T-helper 22 cell (primary cell): Measurements from ENCODE around the gene FAM170B.

Source experiments
- DNase-seq: peaks from one replicate; pipeline ENCODE4 v3.0.0-alpha.2; 2020; ENCODE audit warnings: low read depth

Gene FAM170B

GRCh38 chr10:49152037-49152436 is 18.2 kb upstream of the FAM170B start:
- no peak for DNase-seq

DNA sequence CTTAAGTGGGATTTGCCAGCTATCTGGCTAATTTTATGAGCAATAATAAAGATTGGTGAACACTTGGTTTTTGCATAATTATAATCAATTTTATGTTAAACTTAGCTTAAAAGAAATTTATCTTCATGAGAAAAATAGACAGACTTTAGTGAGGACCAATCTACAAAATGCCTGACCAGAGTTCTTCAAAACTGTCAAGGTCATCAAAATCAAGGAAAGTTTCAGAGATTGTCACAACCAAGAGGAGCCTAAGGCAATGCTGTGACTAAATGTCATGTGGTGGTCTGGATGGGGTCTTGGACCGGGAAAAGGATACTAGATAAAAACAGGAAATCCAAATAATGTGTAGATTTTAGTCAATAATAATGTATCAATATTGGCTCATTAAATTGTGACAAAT is 17.7 kb upstream of the FAM170B start:
- no peak for DNase-seq

DNA sequence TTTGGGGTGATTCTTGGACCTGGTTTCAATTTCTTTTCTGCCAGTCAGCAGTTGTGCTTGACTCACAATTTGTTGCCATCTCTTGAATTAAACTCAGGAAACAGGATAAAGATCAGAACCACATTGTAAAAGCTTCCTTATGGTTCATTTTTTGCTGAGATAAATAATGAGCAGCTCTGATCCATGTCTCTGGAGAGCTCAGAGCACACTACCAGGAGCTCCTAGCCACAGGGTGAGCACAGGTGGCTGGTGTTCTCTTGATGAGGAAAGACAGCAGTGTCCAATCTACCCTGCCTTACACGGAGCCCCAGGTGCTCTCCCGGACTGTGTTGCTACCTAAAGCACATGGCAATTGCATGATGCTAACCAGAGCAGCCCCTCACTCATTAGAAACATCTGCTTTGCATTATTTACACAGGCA is 17.2 kb upstream of the FAM170B start:
- no peak for DNase-seq

DNA sequence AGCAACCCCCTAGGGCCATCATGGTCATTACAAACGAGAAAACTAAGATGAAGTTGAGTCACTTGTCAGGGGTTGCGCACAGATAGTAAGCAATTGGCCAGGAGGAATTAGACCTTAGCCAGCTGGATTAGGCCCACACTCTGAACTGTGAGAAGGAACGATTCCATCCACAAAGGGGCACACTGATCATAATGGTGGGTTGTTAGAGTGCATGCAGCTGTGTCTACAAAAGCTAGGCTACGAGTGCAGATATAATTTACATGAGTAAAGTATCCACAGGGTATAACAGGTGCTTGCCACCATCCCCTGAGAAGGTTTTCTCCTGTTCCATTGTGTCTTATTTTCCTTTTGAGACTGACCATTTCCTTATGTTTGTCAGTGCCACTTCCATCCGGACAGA is 16.6 kb upstream of the FAM170B start:
- DNase-seq: no peak

- no peak for DNase-seq
Observed at GRCh38 chr10:49149881-49150280, 16.1 kb upstream of the FAM170B start.

DNA sequence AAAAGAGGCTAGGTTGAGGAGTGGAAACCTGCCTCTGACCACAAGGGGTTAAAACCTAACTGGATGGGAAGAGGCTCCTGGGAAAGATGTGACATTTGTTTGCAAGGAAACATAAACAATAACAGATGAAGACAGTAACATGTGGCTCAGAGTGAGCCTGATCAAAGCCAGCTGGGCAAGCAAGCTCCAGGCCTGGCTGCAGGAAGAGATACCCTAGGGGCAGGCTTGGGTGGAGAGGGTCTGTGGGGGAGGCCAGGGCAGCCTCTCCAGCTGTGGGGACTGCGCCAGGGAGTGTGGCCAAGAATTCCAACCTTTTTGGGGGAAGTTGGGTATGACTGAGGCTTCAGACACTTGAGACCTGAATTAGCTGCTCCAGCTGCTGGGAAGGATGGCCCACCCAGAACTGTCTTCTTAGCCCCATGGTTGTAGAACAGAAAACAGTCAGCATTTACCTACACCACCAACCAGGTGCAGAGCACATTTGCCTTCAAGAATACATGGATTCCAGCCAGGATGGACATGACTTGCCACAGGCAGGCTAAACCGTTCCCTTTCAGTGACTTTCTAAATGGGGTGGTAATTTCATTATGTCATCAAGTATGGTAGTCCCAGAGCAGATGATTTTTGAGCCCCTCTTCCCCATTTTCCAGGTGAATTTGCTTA is 10.4 kb upstream of the FAM170B start:
- no peak for DNase-seq

- DNase-seq: no peak
Observed at GRCh38 chr10:49143249-49143648, 9.4 kb upstream of the FAM170B start.

GRCh38 chr10:49141541-49142332 is 7.9 kb upstream of the FAM170B start:
- no peak for DNase-seq

- no peak for DNase-seq
Observed at GRCh38 chr10:49140304-49141177, 6.7 kb upstream of the FAM170B start.

GRCh38 chr10:49139846-49140195 is 6.0 kb upstream of the FAM170B start:
- no peak for DNase-seq

GRCh38 chr10:49139028-49139845 is 5.4 kb upstream of the FAM170B start:
- no peak for DNase-seq

DNA sequence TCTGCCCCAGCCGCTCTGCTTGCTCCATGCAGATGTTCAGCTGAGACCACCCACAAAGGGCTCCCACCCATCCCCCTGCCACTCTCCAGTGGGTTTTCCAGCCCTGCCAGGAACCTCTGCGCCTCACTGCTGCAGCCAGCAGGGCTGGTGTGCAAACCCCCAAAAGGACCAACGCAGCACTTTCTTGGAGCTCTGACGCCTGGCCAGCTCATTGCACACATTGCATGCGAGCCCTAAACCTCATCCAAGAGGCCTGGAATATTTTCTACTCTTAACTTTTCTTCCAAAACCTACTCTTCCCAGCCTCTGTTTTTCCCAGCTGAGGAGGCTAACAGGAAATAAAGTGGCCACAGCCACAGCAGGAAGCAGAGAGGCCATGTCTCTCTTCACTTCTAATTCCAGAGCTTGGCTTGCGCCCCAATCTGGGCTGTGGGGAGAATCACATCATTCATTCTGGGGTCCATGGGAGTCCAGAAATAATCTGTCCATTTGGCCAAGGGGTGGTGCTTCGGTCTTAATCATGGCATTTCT is 4.6 kb upstream of the FAM170B start:
- DNase-seq: no peak

DNA sequence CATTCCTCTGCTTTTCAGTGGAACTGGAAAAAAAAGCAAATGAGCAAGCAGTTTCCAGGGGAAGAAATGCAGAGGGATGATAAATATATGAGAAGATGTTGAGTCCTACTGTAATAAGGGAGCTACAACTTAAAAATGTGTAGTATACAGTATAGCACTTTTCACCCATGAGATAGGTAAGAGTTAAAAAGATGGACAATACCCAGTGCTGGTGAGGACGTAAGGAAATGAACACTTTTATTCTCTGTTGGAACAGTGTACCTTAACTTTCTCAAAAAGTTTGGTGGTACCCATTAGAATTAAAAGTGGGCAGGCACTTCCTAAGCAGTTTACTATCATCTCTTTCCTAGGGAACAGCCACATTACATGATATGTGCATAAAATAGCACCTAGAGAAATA is 2.7 kb upstream of the FAM170B start:
- DNase-seq: no peak

DNA sequence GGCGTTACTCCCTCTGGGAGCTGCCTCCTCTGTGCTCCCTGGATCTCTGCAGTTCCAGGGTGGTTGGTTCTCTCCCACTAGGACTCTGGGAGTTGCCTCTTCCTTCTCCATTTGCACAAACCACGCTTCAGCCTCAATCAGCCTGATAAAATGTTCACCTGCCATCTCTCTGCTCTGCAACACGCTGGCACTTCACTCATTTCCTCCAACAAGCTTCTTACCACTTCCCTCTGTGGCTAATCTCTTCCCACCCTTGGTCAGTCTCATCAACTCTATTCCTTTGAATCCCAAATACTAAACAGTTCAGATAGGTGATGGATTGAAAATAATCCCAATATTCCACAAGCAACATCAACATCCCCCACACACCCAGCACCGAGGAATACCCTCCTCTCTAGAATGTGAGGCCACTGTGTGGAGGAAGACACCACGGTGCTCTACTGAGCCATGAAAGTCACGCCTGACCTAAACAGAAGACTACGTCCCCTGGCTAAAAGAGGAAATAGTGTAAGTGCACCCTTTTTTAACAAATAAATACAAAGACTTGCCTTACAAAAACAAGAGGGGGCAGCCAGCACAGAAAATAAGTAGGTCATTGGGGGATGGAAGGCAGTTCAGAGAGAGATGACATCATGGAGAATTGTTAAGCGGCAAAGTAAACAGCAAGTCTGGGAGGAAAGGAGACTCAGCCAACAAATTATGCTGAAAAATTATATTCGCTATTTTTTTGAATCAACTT is 1.9 kb upstream of the FAM170B start:
- DNase-seq: no peak

GRCh38 chr10:49134327-49134726 is 506 bp upstream of the FAM170B start:
- DNase-seq: no peak

DNA sequence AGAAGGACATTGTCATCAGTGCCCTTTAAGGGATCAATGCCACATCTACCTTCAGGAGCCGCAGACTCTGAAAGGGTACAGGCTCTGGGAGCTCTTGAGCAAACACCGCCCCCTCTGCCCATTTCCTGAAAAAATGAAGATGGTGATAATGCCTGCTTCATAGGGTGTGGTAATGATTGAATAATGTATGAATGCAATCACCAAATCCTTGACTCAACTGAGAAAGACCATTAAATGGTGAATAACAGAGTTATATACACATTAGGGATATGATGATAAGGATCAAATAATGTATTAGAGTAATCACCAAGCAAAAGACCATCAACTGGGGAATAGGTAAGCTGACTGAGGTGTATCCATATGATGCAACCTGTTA is 1.5 kb downstream of the FAM170B start:
- no peak for DNase-seq

DNA sequence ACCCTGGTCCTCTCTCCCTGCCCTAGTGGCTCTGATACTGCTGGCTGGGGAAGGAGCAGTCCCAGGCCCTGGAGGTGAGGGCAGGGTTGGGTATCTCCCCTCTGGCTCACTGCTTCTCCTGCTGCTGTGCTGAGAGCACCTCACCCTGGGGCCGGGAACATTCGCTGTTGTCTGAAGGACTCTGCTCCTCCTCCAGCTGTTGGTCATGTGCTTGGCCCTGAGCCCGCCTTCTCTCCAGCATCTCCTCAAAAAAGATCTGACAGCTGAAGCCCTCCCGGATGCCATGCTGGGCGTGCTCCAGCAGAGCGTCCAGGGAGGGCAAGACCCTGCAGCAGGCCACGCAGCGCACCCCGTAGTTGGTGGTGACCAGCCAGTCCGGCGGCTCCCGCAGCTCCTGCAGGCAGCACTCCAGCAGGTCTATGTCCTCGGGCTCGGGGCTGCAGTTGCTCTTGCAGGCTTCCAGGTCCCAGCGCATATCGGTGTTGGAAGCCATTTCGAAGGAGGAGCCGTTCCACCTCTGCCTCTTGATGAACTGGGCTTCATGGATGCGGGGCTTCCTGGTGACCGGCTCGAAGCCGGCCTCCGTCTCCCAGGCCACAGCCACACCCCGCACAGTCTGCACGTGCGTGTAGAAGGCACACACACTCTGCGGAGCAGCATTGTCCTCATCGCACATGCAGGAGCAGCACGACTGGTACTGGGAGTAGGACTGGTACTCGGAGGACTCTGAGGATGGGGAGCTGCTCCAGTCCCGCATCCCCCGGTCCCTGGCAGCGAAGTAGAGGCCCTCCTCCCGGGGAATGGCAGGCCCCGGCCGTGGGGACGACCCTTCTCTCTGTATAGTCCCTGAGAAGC is 2.1 kb downstream of the FAM170B start:
- no peak for DNase-seq

DNA sequence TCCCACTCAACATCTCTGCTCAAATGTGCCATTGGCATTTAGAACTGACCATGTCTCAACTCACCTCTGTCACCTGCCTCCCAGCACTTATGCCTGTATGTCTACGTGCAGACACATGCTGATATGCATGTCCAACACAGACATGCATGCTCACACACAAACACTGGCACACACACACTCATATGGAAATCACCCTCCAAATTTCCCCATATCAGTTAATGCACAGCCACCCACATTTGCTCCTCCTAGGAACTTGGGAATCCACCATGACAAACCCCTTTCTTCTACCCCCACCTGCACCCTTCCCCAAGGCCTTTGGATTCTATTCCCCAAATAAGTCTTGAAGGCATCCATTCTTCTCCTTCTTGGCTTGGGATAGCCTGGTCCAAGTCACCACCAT is 4.4 kb downstream of the FAM170B start:
- no peak for DNase-seq

DNA sequence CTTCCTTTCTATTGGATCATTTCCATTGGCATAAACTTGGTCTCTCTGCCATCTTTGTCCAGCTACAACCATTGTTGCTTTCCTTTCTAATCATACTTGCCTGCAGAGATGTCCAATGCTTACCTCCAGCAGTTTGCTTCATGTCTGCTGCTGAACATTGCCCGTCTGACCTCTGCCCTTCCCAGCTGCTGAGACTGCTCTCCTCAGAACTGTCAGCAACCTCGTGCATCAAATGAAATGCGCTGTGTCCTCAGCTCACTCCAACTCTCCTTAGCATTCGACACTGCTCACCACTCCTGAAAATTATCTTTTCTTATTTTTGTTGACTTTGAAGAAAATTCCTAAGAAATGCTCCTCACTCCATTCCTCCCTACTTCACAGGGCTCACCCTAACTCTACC is 5.0 kb downstream of the FAM170B start:
- no peak for DNase-seq
